ENCODE results near the gene CPED1.

Gene CPED1

GRCh38 chr7:120992272-120992964 lies 3.9 kb downstream of the CPED1 start:
- TF ChIP-seq CTCF (IDR thresholded peaks at IDR 0.05; ENCODE audit: borderline replicate concordance, insufficient read depth, low read depth, low read length): no peak
- H3K4me3 ChIP-seq (ENCODE audit: low read depth, low read length): no peak overlapping the region

GRCh38 chr7:120992965-120993494 lies 4.5 kb downstream of the CPED1 start:
- no peak overlapping the region for H3K4me3 ChIP-seq (ENCODE audit: low read depth, low read length)

GRCh38 chr7:120993553-120994191 lies 5.2 kb downstream of the CPED1 start:
- no peak for TF ChIP-seq CTCF (IDR thresholded peaks at IDR 0.05; ENCODE audit: borderline replicate concordance, insufficient read depth, low read depth, low read length)
- H3K4me3 ChIP-seq (ENCODE audit: low read depth, low read length): no peak overlapping the region

More at GRCh38 chr7:120992965-120993494, 4.5 kb downstream of the CPED1 start:
- TF ChIP-seq CTCF (IDR thresholded peaks at IDR 0.05; ENCODE audit: borderline replicate concordance, insufficient read depth, low read depth, low read length): no peak

GRCh38 chr7:120994512-120995410 lies 6.2 kb downstream of the CPED1 start:
- H3K4me3 ChIP-seq (ENCODE audit: low read depth, low read length): no peak overlapping the region
- TF ChIP-seq CTCF (IDR thresholded peaks at IDR 0.05; ENCODE audit: borderline replicate concordance, insufficient read depth, low read depth, low read length): no peak

- H3K4me3 ChIP-seq (ENCODE audit: low read depth, low read length): no peak overlapping the region
- TF ChIP-seq CTCF (IDR thresholded peaks at IDR 0.05; ENCODE audit: borderline replicate concordance, insufficient read depth, low read depth, low read length): no peak
These were observed 7.1 kb downstream of the CPED1 start for GRCh38 chr7:120995654-120996053.

GRCh38 chr7:120996333-120996987 lies 7.9 kb downstream of the CPED1 start:
- no peak overlapping the region for H3K4me3 ChIP-seq (ENCODE audit: low read depth, low read length)
- no peak for TF ChIP-seq CTCF (IDR thresholded peaks at IDR 0.05; ENCODE audit: borderline replicate concordance, insufficient read depth, low read depth, low read length)

Data from GM12875 (cell line).